Body of pancreas (tissue), 4 donors: Measurements from ENCODE around the gene CTSZ. TPM values are rescaled to one million over a fixed set of nuclear protein-coding genes. Genes with fewer than 3 reads are reported as not detected.

ENCODE experiments used
- ATAC-seq: fragments of 150-250 bp; one replicate; pipeline ENCODE4 v1.9.1; 2016
- DNase-seq, 4 donors: peaks; one replicate each; pipeline ENCODE4 v3.0.0-alpha.2; 2019
- H3K27ac ChIP-seq, 4 donors: fragments of 200-600 bp; sonication (generic); 1 replicate in 3 of 4; 2 replicates in 1 of 4; pipeline versions ENCODE4 v1.5.1 to v1.6.1; 2016 to 2019; ENCODE audit warnings: mild to moderate bottlenecking in 1 of 4, mixed read lengths in 1 of 4, moderate library complexity in 1 of 4
- H3K27me3 ChIP-seq, 2 donors: fragments of 200-600 bp; sonication (generic); one replicate each; pipeline ENCODE4 v1.6.0; 2016; ENCODE audit warnings: mild to moderate bottlenecking in 1 of 2
- H3K36me3 ChIP-seq, 2 donors: fragments of 200-600 bp; sonication (generic); replicated peaks in 1 of 2; 2 replicates each; pipeline ENCODE4 v1.5.1; 2016; ENCODE audit warnings: low read depth in 2 of 2; ENCODE audit not compliant: insufficient read depth in 1 of 2
- H3K4me1 ChIP-seq: fragments of 200-600 bp; sonication (generic); one replicate; pipeline ENCODE4 v1.6.0; 2016
- H3K4me3 ChIP-seq, 2 donors: fragments of 200-600 bp; sonication (generic); 1 replicate in 1 of 2; 2 replicates in 1 of 2; pipeline ENCODE4 v1.5.1; 2016 to 2019
- H3K9me3 ChIP-seq, 3 donors: fragments of 200-600 bp; sonication (generic); 1 replicate in 2 of 3; 2 replicates in 1 of 3; pipeline ENCODE4 v1.5.1; 2016
- CTCF ChIP-seq, 7 experiments: fragments of 450-650 bp in 4 of 7; fragments of 200-600 bp in 3 of 7; sonication (generic) in 3 of 7; IDR thresholded peaks; one replicate each; pipeline ENCODE4 v1.5.1; 2016 to 2019; ENCODE audit warnings: antibody characterized with exemption in 7 of 7
- POLR2A ChIP-seq, 3 donors: fragments of 450-650 bp; IDR thresholded peaks; one replicate each; pipeline ENCODE4 v1.6.1; 2016; ENCODE audit warnings: antibody characterized with exemption in 3 of 3, mild to moderate bottlenecking in 2 of 3
- WGBS, 2 donors: methylation state at CpG; one replicate each; pipeline ENCODE4 v1.1.5; 2017; 5-methylcytosine and 5-hydroxymethylcytosine counted together
- intact Hi-C: fragments of 100-400 bp; cut with DNase I; formaldehyde crosslinking; loops from one replicate; pipeline ENCODE4 v1.15.1; 2023
- total RNA-seq, 2 donors: library from RNA; depleted of rRNA; stranded (reverse); fragments of >200 nt; gene quantifications; one replicate each; pipeline ENCODE4 v1.1.0, GENCODE V29; 2016

The CTSZ gene
- total RNA-seq, 2 donors from 2014 or later, result 54.1 to 89.8 TPM

- intact Hi-C loops, result no loop called here
- H3K36me3 ChIP-seq, result no peaks in the 10 kb centered on the region
- no peak for DNase-seq
- H3K27me3 ChIP-seq, result no peaks in the 10 kb centered on the region
- H3K4me1 ChIP-seq, result no peaks in the 10 kb centered on the region
- H3K27ac ChIP-seq, result no peak within 1 kb of the TSS
- no peak for ATAC-seq
- WGBS, 2 donors, result 91 to 97% methylated on average over 2 to 5 of the region's 5 CpGs
- H3K4me3 ChIP-seq, result no peak within 1 kb of the TSS
- H3K9me3 ChIP-seq, result no peaks in the 10 kb centered on the region
- no peak for TF ChIP-seq CTCF (IDR thresholded peaks at IDR 0.05)
- TF ChIP-seq POLR2A (IDR thresholded peaks at IDR 0.05), result no peak
These were observed 12.2 kb upstream of the CTSZ start, which contains the start of gene TUBB1 for GRCh38 chr20:59019217-59019616. TSS of gene TUBB1 (plus strand) at chr20:59019429. CDS start at chr20:59019523, 94 bp downstream.

- ATAC-seq, result no peak
- 93 to 94% methylated on average over 10 of the region's 10 CpGs for WGBS, 2 donors
These were observed 11.8 kb upstream of the CTSZ start for GRCh38 chr20:59018817-59019216.

GRCh38 chr20:59017493-59018231 lies 10.6 kb upstream of the CTSZ start:
- no peaks in the 10 kb centered on the region for H3K9me3 ChIP-seq

More at GRCh38 chr20:59018817-59019216, 11.8 kb upstream of the CTSZ start:
- Histone ChIP-seq H3K36me3 (no peaks in the 10 kb centered on the region), H3K9me3 (no peaks in the 10 kb centered on the region), H3K27ac (no peak overlapping the region), H3K4me1 (no peaks in the 10 kb centered on the region), H3K27me3 (no peaks in the 10 kb centered on the region), H3K4me3 (no peak overlapping the region)
- DNase-seq, result no peak
- TF ChIP-seq POLR2A (IDR thresholded peaks at IDR 0.05) (no peak), CTCF (IDR thresholded peaks at IDR 0.05) (no peak)
- intact Hi-C loops, result no loop called here

GRCh38 chr20:59016795-59017492 lies 9.9 kb upstream of the CTSZ start:
- DNase-seq, result no peak
- no peak for ATAC-seq
- no peaks in the 10 kb centered on the region for H3K4me1 ChIP-seq
- no peaks in the 10 kb centered on the region for H3K36me3 ChIP-seq
- H3K27ac ChIP-seq, result peak overlapping the region in 1 of 4 donors; percentile 4
- intact Hi-C loops, result no loop called here
- H3K27me3 ChIP-seq, result no peaks in the 10 kb centered on the region
- H3K9me3 ChIP-seq, result no peaks in the 10 kb centered on the region
- 12 to 15% methylated on average over 4 of the region's 4 CpGs for WGBS, 2 donors
- H3K4me3 ChIP-seq, result no peak overlapping the region
- no peak for TF ChIP-seq POLR2A (IDR thresholded peaks at IDR 0.05)
- TF ChIP-seq CTCF (IDR thresholded peaks at IDR 0.05), result no peak

More at GRCh38 chr20:59017493-59018231, 10.6 kb upstream of the CTSZ start:
- Histone ChIP-seq H3K27ac (peak overlapping the region in 1 of 4 donors; percentile 4), H3K27me3 (no peaks in the 10 kb centered on the region), H3K4me3 (no peak overlapping the region), H3K4me1 (no peaks in the 10 kb centered on the region), H3K36me3 (no peaks in the 10 kb centered on the region)
- intact Hi-C loops, result no loop called here
- no peak for DNase-seq
- no peak for TF ChIP-seq CTCF (IDR thresholded peaks at IDR 0.05)
- no peak for TF ChIP-seq POLR2A (IDR thresholded peaks at IDR 0.05)
- 90 to 92% methylated on average over 12 to 16 of the region's 16 CpGs for WGBS, 2 donors
- no peak for ATAC-seq
